HG03575 (cell line): ENCODE results near the gene RHOT2.
"Not testable (repeated sequence)": the region's sequence is repeated elsewhere in the genome, so short reads cannot be mapped to it uniquely, and the experiment has no call there.

Source experiments
- ATAC-seq: cut with Tn5 transposase; IDR thresholded peaks from one replicate; pipeline ENCODE4 v1.9.1; 2021; ENCODE audit not compliant: unreplicated experiment, insufficient number of reproducible peaks, low FRiP score; ENCODE audit errors: extremely low read depth

Gene RHOT2

GRCh38 chr16:691242-691641 lies 23.3 kb downstream of the RHOT2 start:
- ATAC-seq: not testable (repeated sequence)

DNA sequence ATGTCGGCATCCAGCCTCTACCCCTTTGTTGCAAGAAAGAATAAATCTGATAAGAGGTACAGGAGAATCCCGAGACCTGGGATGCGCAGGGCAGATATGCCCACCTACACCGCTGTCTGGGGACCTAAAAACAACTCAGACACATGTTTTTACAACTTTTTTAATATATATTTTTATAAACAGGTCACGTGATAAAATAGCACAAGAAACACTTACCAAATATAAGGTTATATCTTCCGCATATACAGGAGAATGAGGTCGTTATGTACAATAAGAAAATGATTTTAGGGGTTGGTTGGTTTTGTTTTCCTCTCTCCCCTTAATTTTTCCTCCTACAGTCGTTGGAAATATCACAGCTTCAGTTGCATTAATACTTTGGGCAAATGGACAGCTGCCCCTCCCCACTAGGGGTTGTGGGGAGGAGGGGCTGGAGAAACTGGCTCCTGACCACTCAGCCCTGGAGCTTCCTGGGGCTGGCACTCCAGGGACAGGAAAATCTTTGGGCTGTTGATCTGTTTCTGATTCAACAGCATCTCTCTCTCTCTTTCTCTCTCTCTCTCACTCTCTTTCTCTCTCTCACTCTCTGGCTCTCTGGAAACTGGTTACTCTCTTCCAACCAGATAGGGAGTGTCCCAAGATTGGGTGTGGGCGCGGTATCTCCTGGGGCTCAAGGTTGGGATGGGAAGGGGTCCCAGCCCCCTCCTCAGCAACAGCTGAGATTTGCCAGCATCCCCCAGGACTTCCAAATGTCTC lies 24.6 kb downstream of the RHOT2 start:
- ATAC-seq: no peak

DNA sequence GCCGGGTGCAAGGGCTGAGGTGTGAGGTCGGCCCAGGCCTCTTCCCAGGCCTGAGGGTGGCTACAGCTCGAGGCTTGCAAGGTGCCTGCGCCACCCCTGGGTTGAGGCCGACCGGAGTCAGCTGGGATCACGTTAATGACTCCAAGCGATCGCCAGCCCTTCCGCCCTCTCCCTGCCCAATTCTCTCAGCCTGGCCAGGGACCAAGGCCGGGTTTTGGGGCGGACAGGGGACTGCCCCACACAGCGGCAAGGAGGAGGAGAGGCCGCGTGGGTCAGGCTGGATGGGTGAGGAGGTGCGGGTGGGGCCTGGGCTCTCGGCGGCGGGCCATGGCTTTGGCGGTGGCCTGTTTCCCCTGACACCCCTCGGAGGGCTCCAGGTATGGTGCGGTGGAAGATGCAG lies 25.4 kb downstream of the RHOT2 start:
- no peak for ATAC-seq

- no peak for ATAC-seq
These were observed 25.8 kb downstream of the RHOT2 start for GRCh38 chr16:693766-694165.

GRCh38 chr16:694187-694862 lies 26.4 kb downstream of the RHOT2 start:
- no peak for ATAC-seq

- ATAC-seq: no peak
These were observed 27.0 kb downstream of the RHOT2 start for GRCh38 chr16:694863-695354.

DNA sequence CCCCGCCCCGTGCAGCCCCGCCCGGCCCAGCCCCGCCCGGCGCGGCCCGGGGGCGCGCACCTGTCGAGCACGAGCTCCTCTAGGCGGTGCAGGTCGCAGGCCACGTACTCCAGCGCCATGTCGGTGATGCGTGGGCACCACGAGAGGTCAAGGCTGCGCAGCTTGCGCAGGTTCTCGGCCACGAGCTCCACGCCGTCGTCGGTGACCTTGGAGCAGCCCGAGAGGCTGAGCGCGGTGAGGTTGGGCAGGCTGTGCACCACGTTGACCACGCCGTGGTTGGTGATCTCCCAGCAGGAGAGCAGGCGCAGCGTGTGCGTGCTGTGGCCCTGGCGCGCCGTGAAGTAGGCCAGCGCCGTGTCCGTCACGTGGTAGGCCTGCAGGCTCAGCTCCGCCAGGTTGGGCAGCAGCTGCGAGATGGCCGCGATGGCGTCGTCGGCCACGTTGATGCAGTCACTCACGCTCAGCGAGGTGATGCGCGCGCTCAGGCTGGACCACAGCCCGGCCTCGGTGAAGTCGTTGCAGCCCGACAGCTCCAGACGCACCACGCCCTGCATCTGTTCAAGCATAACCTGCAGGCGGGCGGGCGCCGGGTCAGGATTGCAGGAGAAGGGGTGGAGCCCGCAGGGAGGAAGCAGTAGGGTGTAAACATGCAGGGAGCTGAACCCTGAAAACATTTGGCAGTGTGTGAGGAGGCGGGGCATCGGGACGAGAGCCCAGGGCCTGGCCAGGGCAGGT lies 27.6 kb downstream of the RHOT2 start:
- ATAC-seq: no peak

DNA sequence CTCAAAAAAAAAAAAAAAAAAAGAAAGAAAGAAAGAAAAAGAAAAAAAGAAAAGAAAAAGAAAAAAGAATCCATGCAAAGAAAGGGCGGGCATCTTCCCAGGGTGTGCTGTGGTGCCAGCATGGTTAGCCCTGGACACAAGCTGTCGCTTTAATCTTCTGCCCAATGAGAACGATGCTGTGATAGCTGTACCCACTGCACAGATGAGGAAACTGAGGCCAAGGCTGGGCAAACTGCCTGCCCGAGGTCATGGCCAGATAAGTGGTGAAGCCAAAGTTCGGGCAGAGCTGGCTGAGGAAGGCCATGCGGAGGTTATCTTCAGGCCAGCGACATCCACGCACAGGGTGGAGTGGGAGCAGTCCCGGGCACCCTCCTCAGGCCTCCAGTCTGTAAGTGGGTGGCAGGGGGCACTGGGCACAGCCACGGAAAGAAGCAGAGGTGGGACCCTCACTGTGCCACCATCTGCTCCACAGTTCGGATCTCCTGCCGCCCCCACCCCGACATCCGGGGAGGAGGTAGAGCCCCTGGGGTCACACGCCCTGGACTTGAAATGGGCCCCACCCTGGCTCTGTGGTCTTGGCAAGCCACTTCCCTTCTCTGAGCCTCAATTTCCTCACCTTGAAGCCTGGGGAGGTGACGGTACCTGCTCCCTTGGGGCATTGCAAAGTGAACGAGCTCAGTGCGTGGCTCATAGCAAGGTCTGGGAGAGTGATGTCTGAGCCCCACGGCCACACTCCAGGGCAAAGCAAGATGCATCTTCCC lies 31.2 kb downstream of the RHOT2 start:
- ATAC-seq: no peak

GRCh38 chr16:700684-701584 lies 33.0 kb downstream of the RHOT2 start:
- no peak for ATAC-seq

GRCh38 chr16:702341-702740 lies 34.4 kb downstream of the RHOT2 start:
- no peak for ATAC-seq

GRCh38 chr16:703406-703805 lies 35.5 kb downstream of the RHOT2 start:
- ATAC-seq: no peak

DNA sequence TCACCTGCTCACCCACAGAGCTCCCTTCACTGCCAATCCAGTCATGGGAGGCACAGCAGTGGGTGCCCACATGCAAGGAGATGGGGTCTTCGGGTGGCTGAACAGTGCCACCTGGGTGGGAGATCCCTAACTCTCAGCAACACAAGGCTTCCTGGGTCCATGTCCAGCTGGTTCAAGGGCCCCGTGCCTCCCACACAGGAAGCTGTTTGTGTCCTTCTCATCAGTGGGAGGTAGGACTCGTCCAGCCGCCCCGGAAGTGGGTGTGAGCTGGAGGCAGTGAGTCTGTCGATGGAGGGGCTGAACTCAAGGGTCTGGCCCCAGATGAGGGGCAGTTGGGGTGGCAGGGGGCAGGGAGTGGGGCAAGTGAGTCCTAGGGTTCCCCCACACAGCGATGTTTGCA lies 36.1 kb downstream of the RHOT2 start:
- no peak for ATAC-seq

DNA sequence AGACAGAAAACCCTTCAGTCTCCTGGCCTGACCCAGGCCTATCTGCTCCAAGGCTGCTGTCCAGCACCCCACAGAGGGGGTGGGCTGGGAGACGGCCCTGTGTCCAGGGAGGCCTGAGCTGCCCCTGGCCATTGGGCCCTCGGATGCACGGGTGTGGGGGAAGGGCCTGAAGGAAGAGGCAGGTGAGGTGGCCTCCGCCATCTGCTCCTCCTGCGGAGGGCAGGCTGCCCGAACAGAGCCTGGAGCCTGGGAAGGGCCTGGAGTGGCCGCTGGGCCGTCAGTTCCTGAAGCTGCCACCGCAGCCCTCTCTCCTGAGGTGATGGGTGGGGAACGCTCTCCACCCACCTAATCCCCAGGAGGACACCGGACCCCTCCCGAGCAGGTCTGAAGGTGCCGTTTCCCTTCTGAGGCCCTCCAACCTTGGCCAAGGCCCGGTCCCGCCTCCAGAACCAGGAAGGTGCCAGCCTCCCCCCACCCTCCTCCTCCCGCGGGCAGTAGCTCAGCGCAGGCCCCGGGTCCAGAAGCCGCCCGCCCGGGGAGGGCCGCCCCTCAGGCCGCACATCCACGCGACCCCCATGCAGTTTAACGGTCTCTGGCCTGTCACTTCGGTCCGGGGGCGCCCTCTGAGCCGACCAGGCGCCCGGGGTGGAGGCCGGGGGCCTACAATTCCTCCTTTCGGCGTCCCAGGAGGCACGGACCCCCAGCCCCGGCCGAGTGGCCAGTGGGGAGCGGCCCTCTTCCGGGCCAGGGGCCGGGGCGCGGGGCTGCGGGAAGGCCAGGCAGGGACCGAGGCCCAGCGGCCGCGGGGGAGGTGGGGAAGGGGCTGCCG lies 36.8 kb downstream of the RHOT2 start:
- no peak for ATAC-seq

DNA sequence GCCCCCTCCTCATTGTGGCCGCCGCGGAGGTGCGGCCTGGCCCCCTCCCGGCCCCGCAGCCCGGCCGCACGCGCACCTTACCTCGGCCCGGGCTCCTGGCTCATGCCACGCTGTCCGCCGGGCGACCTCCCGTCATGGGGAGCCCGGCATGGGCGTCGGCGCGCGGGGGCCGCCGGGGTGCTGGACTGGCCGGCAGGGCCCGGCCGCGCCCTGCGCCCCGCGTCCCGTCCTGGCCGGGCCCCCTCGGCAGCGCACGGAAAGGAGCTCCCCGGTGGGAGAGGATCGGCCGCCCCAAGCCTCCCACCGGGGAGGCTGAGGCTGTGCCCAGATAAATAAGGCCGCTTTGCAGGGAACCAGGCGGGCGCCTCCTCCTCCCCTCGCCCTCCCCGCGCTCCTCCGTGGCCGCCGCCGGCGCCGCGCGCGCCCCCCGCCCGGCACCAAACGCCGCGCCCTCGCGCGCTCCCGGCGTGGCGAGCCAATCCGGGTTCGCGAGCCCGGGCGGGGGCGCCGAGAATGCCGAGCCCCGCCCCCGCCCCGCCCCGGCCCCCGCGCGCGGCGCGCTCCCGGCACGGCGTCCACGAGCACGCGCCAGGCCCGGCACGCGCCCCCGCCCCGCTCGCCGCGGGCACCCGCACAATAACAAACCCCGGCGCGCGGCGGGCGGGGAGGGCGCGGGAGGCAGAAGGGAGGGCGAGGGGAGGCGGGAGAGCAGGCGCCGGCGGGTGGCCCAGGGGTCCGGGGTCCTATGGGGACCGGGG lies 37.7 kb downstream of the RHOT2 start, which contains the start of gene FBXL16:
FBXL16 (minus strand) TSS at position 371 of the 758 bp plus-strand sequence. CDS start 8,396 bp downstream, outside the sequence.
- no peak for ATAC-seq

DNA sequence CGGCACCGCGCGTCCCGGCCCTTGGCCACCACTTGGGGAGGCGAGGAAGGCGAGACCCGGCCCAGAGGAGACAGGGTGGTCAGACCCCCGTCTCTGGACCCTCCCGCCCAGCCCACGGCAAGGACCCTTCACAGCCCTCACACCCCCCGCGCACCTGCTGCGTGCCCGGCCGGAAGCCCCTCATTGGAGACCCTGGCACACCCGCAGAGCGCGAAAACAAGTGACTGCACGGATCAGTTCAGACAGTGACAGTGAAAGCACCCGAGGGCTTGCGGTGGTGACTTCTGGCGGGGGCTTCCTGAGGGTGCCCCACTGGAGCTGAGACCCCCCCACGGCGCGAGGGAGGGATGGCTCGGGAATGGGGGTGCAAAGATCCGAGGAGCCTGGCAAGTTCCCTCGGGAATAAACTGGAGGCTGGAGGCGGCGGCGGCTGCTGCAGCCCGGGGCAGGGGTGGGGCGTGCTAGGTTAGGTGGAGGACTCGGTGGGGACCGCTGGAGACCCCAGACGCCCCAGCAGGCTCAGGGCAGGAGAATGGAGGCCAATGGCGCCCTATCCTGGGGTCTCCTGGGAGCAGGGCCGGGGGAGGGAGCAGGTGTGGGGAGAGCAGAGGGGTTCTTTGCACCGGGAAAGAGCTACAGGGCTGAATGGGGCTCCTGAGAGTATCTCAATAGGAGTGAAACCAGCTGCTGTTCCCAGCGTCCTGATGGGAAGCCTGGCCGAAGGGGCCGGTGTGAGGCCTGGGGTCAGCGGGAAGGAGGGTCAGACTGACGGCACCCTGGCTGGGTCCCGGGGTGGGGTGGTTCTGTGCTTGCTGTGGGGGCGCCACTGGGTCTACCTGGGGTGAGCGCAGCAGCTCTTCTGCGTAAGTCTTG lies 38.5 kb downstream of the RHOT2 start:
- ATAC-seq: no peak

DNA sequence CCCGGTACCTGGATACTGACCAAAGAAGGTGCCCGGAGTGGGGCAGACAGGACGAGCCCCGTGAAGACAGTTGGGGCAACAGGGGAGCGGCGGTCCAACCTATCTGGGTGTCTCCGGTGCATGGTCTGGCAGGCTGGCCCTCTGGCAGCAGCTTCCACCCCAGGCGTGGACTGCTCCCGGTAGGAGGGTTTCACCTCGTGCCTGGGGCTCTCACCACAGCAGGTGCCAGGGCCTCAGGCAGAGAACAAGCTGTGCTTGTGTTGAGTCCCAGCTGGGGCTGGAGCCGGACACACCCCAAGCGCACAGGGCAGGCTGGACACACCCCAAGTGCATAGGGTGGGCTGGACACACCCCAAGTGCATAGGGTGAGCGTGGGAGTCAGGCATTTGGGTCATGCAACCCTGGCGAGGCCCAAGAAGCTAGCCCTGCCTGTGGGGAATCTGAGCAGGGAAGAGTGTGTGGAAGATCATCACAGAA lies 39.2 kb downstream of the RHOT2 start:
- ATAC-seq: no peak
